Measurements from ENCODE around the gene ZNF423.

ZNF423 gene

GRCh38 chr16:49846800-49847199 is 9.1 kb downstream of the ZNF423 start:
- no peak for DNase-seq

- DNase-seq = no peak
Observed at GRCh38 chr16:49844359-49844758, 11.6 kb downstream of the ZNF423 start.

- no peak for DNase-seq
Observed at GRCh38 chr16:49843758-49844157, 12.2 kb downstream of the ZNF423 start.

GRCh38 chr16:49842972-49843371 is 12.9 kb downstream of the ZNF423 start:
- no peak for DNase-seq

- no peak for DNase-seq
Observed at GRCh38 chr16:49839017-49839825, 16.7 kb downstream of the ZNF423 start.

- no peak for DNase-seq
Observed at GRCh38 chr16:49838441-49839016, 17.4 kb downstream of the ZNF423 start.

GRCh38 chr16:49837688-49838410 is 18.1 kb downstream of the ZNF423 start:
- no peak for DNase-seq

GRCh38 chr16:49836668-49837067 is 19.2 kb downstream of the ZNF423 start:
- no peak for DNase-seq

- no peak for DNase-seq
Observed at GRCh38 chr16:49836218-49836617, 19.7 kb downstream of the ZNF423 start.

- DNase-seq = no peak
Observed at GRCh38 chr16:49835161-49835777, 20.6 kb downstream of the ZNF423 start.

GRCh38 chr16:49834531-49835151 is 21.3 kb downstream of the ZNF423 start:
- DNase-seq = no peak

GRCh38 chr16:49833796-49834530 is 21.9 kb downstream of the ZNF423 start:
- no peak for DNase-seq

- no peak for DNase-seq
Observed at GRCh38 chr16:49833085-49833484, 22.8 kb downstream of the ZNF423 start.

- no peak for DNase-seq
Observed at GRCh38 chr16:49832177-49832576, 23.7 kb downstream of the ZNF423 start.

GRCh38 chr16:49830873-49831272 is 25.0 kb downstream of the ZNF423 start:
- DNase-seq = no peak

- DNase-seq = no peak
Observed at GRCh38 chr16:49828533-49829267, 27.2 kb downstream of the ZNF423 start.

GRCh38 chr16:49827805-49828438 is 28.0 kb downstream of the ZNF423 start:
- no peak for DNase-seq

- DNase-seq = no peak
Observed at GRCh38 chr16:49826515-49826914, 29.4 kb downstream of the ZNF423 start.

GRCh38 chr16:49825041-49825440 is 30.9 kb downstream of the ZNF423 start:
- DNase-seq = no peak

- no peak for DNase-seq
Observed at GRCh38 chr16:49824593-49824992, 31.3 kb downstream of the ZNF423 start.
